HUES6 (cell line): Measurements from ENCODE around the gene AKAP10.

ENCODE experiments used
- H3K27ac ChIP-seq: 2 replicates; pipeline ENCODE4 v1.7.0; 2013; ENCODE audit warnings: low read depth, mild to moderate bottlenecking, low read length, inconsistent platforms
- H3K27me3 ChIP-seq: 2 replicates; pipeline ENCODE4 v1.6.1; 2013; ENCODE audit warnings: low read length; ENCODE audit not compliant: control insufficient read depth, insufficient read depth
- H3K36me3 ChIP-seq: 2 replicates; pipeline ENCODE4 v1.6.1; 2013; ENCODE audit warnings: low read length; ENCODE audit not compliant: control insufficient read depth, insufficient read depth
- H3K4me1 ChIP-seq: 2 replicates; pipeline ENCODE4 v1.6.1; 2013; ENCODE audit warnings: low read length; ENCODE audit not compliant: control insufficient read depth, insufficient read depth
- H3K4me3 ChIP-seq: 2 replicates; pipeline ENCODE4 v1.5.1; 2013; ENCODE audit warnings: low read depth, low read length
- H3K9ac ChIP-seq: one replicate; pipeline ENCODE4 v1.6.1; 2013; ENCODE audit warnings: mild to moderate bottlenecking, low read length
- H3K9me3 ChIP-seq: 2 replicates; pipeline ENCODE4 v1.6.1; 2013; ENCODE audit warnings: low read depth, low read length; ENCODE audit not compliant: control insufficient read depth, insufficient read depth

The AKAP10 gene

DNA sequence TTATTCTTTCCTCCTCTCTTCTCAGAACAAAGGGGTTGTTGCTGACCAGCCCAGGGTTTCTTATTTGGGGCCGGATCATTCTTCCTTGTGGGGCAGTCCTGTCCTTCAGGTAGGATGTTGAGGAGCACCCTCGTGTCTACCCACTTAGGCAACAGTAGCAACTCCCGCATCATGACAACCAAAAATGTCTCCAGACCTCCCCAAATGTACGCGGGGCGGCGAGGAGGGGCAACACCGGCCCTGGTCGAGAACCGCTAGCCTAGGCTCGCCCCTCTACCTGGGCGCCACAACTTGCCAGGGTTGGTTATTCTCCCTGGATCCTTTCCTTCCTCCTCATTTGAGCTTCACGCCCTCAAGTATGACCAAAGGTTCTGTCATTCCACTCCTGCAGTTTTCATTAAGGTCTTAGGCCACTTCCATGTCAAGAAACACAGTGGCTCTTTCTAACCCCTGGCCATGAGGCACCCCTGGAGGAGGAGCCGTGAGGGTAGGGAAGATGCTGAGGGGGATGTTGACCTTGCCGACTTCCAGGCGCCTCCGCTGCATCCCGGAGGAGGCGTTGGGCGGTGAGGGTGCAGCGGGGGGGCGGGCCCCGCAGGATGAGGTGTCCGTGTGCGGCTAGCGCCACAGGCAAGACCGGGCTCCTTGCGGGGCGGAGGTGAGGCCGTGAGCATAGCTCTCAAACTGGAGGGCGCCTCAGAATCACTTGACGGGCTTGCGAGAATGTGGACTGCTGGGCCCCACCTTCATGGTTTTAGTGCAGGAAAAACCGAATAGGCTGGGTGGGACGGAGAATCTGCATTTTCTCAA is 30.8 kb upstream of the AKAP10 start:
- Histone ChIP-seq H3K36me3 (no peaks in the 10 kb centered on the region), H3K4me1 (0 out of 2 replicates have a peak, but pooled peaks cover 3% of the 10 kb centered on the region), H3K9ac (peak overlapping the region; percentile 54), H3K27ac (no peak overlapping the region), H3K27me3 (peaks cover 43% of the 10 kb centered on the region), H3K9me3 (no peaks in the 10 kb centered on the region), H3K4me3 (peak overlapping the region; percentile 93)

DNA sequence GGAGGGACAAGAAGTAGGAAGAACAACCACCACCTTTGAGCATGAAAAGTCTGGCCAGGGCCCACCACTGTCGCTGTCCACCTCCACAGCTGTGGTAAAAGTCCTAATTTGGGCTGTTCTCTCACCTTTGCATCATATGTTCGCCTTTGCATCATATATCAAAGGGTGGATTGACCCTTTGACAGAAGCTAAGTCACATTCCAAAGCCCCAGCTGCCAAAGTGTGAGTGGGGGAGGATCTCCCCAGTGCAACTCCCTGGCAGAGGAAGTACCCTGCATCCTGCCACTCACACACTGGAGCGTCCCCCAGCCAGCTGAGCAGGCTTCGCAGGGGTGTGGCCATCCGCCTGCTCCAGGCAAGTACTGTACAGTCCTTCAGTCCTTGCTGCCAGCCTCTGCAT is 18.9 kb upstream of the AKAP10 start:
- Histone ChIP-seq H3K9ac (no peak overlapping the region), H3K36me3 (no peaks in the 10 kb centered on the region), H3K4me1 (no peaks in the 10 kb centered on the region), H3K9me3 (no peaks in the 10 kb centered on the region), H3K27me3 (no peaks in the 10 kb centered on the region), H3K27ac (no peak overlapping the region), H3K4me3 (no peak overlapping the region)

DNA sequence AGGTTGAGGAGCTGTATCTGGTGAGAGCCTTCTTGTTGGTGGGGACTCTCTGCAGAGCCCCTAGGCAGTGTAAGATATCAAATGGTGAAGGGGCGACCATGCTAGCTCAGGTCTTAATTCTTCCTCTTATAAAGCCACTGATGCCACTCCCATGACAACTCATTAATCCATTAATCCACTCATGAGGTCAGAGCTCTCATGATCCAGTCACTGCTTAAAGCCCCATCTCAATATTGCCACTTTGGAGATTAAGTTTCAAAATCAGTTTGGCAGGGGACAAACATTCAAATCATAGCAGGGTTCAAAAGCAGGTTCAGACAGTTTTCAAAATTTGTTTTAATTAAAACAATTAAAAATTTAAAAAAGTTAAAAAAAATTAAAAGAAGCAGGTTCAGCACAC is 18.5 kb upstream of the AKAP10 start:
- no peaks in the 10 kb centered on the region for H3K27me3 ChIP-seq
- no peak overlapping the region for H3K9ac ChIP-seq
- no peak overlapping the region for H3K4me3 ChIP-seq
- no peaks in the 10 kb centered on the region for H3K9me3 ChIP-seq
- no peaks in the 10 kb centered on the region for H3K4me1 ChIP-seq
- H3K27ac ChIP-seq, result no peak overlapping the region
- no peaks in the 10 kb centered on the region for H3K36me3 ChIP-seq

DNA sequence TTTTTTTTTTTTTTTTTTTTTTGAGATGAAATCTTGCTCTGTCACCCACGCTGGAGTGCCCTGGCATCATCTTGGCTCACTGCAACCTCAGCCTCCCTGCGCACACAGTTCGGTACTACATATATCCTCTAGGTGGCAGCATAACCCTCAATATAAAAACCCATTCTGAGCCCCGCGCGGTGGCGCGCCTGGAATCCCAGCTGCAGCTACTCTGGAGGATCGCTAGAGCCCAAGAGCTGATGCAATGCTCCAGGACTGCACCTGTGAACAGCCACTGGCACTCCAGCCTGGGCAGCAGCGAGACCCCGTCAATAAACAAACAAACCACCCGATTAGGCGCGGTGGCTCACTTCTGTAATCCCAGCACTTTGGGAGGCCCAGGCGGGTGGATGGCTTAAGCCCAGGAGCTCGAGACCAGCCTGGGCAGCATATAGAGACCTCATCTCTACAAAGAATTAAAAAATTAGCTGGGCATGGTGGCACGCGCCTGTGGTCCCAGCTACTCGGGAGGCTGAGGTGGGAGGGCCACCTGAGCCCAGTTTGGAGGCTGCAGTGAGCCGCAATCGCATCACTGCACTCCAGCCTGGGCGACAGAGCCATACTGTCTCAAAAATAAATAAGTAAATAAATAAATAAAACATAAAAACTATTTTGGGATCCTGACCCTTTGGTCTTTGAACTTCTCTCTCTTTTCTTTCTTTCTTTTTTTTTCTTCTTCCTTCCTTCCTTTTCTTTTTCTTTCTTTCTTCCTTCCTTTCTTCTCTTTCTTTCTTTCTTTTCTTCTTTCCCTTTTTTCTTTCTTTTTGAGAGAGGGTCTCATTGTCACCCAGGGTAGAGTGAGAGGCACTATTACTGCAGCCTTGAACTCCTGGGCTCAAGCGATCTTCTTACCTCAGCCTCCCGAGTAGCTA is 15.4 kb upstream of the AKAP10 start:
- peak overlapping the region; percentile 28 for H3K4me3 ChIP-seq
- no peaks in the 10 kb centered on the region for H3K4me1 ChIP-seq
- H3K36me3 ChIP-seq, result no peaks in the 10 kb centered on the region
- H3K9me3 ChIP-seq, result no peaks in the 10 kb centered on the region
- H3K27ac ChIP-seq, result no peak overlapping the region
- peak overlapping the region; percentile 67 for H3K9ac ChIP-seq
- H3K27me3 ChIP-seq, result no peaks in the 10 kb centered on the region

DNA sequence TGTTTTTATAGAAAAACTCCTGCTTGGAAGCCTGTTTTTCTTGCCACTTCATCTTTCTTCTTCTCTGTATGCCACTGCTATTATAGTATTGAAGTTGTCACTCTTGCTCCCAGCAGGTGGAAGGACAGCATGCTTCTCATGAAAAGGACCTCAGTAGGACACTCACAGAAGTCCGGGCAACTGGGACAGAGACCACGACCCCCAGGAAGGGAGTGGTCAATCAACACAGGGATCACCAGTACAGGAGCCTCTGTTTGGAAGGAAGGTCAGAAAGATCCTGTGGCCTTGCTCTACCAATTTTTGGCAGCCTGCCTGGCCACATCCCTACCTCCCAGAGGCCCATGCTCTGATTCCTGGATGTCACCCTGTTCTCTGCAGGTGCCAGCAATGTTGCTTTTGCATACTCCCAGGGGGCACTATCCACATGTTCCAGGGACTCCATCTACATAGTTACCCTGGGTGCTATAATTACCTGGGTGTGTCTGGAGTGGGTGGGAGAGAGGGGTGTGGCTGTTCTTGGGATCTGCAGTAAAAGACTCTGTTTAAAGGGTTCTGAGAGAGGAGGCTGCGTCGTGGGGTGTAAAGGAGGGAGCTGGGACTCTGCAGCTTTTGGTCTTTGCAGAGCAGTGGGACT is 13.7 kb upstream of the AKAP10 start:
- Histone ChIP-seq H3K27ac (no peak overlapping the region), H3K4me3 (no peak overlapping the region), H3K9me3 (no peaks in the 10 kb centered on the region), H3K27me3 (no peaks in the 10 kb centered on the region), H3K4me1 (peaks cover 12% of the 10 kb centered on the region), H3K9ac (no peak overlapping the region), H3K36me3 (no peaks in the 10 kb centered on the region)

DNA sequence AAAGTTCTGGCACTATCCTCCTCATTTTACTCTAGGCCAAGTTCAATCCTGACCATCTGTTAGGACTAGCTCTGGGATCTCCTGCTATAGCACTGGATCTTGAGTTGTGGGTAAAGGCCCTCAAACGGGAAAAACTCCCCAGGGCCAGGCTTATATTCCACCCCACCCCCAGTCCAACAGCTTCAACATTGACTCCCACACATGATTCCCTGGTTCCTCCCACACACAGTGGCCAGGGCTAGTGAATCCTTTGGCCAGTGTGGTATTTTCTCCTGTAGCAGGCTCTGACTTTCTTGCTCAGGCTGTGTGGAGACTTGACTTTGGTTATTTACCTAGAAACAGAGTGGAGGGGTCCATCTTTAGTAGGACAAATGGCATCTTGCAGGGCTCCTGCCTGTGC is 10.3 kb upstream of the AKAP10 start:
- Histone ChIP-seq H3K9me3 (no peaks in the 10 kb centered on the region), H3K36me3 (no peaks in the 10 kb centered on the region), H3K4me1 (peaks cover 12% of the 10 kb centered on the region), H3K9ac (no peak overlapping the region), H3K27ac (no peak overlapping the region), H3K4me3 (no peak overlapping the region), H3K27me3 (no peaks in the 10 kb centered on the region)

DNA sequence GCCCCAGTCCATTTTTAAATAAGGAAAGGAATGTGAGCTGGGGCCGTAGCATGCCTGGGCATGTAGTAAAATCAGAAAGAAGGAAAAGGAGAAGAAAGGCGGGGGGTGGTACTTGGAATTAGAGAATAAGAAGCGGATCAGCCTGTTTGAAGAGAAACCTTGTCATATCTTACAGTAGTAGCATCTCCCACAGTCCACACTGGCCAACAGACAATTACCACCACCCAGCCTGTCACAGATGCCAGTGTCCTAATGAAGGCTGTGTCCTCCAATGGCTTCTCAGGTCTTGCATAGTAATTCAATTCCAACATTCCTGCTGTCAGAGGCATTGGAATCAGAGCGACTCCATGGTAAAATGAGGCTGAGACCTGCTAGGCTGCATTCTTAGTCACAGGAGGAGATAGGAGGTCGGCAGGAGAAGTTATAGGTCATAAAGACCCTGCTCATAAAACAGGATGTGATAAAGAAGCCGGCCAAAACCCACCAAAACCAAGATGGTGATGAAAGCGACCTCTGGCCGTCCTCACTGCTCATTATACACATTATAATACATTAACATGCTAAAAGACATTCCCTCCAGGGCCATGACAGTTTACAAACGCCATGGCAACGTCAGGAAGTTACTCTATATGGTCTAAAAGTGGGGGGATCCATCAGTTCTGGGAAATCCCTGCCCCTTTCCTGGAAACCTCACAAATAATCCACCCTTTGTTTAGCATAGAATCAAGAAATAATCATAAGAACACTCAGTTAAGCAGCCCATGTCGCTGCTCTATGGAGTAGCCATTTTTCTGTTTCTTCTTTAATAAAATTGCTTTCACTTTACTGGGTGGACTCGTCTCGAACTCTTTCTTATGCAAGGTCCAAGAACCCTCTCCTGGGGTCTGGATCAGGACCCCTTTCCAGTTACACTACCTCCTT is 9.6 kb upstream of the AKAP10 start:
- H3K4me1 ChIP-seq, result peaks cover 12% of the 10 kb centered on the region
- H3K27me3 ChIP-seq, result no peaks in the 10 kb centered on the region
- no peaks in the 10 kb centered on the region for H3K9me3 ChIP-seq
- peak overlapping the region; percentile 6 for H3K9ac ChIP-seq
- no peak overlapping the region for H3K4me3 ChIP-seq
- H3K27ac ChIP-seq, result no peak overlapping the region
- no peaks in the 10 kb centered on the region for H3K36me3 ChIP-seq

DNA sequence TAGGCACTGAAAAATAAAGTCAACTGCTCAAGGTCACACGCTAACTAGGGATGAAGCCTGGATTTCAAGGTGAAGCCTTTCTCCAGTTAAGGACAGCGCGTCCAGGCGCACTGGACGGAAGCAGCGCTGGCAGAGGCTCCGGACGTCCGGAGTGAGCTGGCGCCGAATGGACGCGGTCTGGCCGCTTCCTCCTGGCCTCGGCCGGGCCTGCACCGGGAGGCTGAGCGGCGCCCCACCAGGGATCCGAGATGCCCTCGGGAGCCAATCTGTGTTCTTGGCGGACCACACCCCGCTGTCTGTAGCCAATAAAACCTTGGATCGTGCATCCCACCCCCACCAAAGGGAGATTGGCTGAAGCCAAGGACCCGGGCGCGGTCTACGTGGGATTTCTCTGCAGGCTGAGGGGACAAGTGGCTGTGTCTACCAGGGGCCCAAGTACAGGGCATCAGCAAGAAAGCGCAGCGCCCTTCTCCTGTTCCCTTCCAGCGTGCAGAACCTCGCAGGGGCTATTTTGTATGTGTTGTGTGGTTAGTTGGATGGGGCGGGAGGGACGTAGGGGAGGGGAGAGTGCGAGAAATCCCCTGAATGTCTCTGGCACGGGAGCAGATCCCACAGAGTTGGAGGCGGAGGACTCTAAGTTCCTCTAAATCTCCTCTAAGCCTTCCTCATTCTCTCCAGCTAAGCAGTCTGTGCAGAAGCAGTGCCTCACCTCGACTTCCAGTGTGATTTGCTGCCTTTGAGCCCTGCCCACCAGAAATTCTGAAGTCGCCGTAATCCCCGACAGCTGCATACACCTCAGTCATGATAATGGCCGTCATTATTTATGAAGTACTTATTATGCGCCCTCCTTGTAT is 2.5 kb upstream of the AKAP10 start:
- Histone ChIP-seq H3K4me3 (no peak overlapping the region), H3K27me3 (no peaks in the 10 kb centered on the region), H3K9ac (peak overlapping the region; percentile 4), H3K9me3 (peaks cover 12% of the 10 kb centered on the region; the same call in 1 of the 2 replicates), H3K36me3 (no peaks in the 10 kb centered on the region; the same call in 1 of the 2 replicates), H3K27ac (no peak overlapping the region), H3K4me1 (peaks cover 2% of the 10 kb centered on the region)

DNA sequence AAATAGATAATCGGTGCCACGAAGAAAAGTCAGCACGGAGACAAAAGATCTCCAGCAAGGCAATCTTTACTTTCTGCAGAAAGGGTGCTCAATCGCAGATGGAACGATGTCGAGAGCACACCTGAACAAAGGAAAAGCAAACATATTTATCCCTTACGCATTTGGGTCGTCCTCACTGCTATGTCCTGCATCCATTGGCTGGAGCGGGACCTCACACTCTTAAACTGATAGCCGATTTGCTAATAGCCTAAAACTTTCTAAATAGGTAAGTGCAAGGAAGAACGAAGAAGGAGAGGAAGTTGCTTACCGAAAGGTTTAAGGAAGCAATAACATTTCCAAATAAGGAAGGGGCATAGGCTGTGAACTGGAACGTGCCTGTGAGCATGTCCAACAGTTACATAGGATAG is 1.2 kb upstream of the AKAP10 start:
- H3K9ac ChIP-seq, result no peak overlapping the region
- peaks cover 12% of the 10 kb centered on the region; the same call in 1 of the 2 replicates for H3K9me3 ChIP-seq
- H3K4me3 ChIP-seq, result peak overlapping the region; percentile 98; the same call in 1 of the 2 replicates
- peaks cover 2% of the 10 kb centered on the region for H3K4me1 ChIP-seq
- no peaks in the 10 kb centered on the region; the same call in 1 of the 2 replicates for H3K36me3 ChIP-seq
- H3K27ac ChIP-seq, result no peak overlapping the region
- no peaks in the 10 kb centered on the region for H3K27me3 ChIP-seq
